Colon (tissue), 2 donors: ENCODE data around the gene GRIK1.

Experiments
- FAIRE-seq: peaks from 2 replicates; lab custom pipeline; 2012; peaks lifted over from hg19 to GRCh38; lab: Jason Lieb, UNC
- donor health status: control.
- donor health status: control.

Gene GRIK1

GRCh38 chr21:29827647-29828046 lies 112.1 kb downstream of the GRIK1 start:
- FAIRE-seq, result no peak

- FAIRE-seq, result no peak
Measured at GRCh38 chr21:29827236-29827635, 112.6 kb downstream of the GRIK1 start.

- no peak for FAIRE-seq
Measured at GRCh38 chr21:29826386-29826785, 113.4 kb downstream of the GRIK1 start.

- no peak for FAIRE-seq
Measured at GRCh38 chr21:29825936-29826335, 113.9 kb downstream of the GRIK1 start.

- no peak for FAIRE-seq
Measured at GRCh38 chr21:29825345-29825744, 114.5 kb downstream of the GRIK1 start.

GRCh38 chr21:29822064-29822463 lies 117.7 kb downstream of the GRIK1 start:
- FAIRE-seq, result no peak

- FAIRE-seq, result no peak
Measured at GRCh38 chr21:29821230-29821629, 118.6 kb downstream of the GRIK1 start.

GRCh38 chr21:29819675-29820326 lies 120.0 kb downstream of the GRIK1 start:
- no peak for FAIRE-seq

- FAIRE-seq, result no peak
Measured at GRCh38 chr21:29818383-29818921, 121.3 kb downstream of the GRIK1 start.

GRCh38 chr21:29817450-29817849 lies 122.3 kb downstream of the GRIK1 start:
- FAIRE-seq, result no peak

GRCh38 chr21:29812947-29813346 lies 126.8 kb downstream of the GRIK1 start:
- FAIRE-seq, result no peak

- no peak for FAIRE-seq
Measured at GRCh38 chr21:29810871-29811270, 128.9 kb downstream of the GRIK1 start.

GRCh38 chr21:29808153-29808552 lies 131.6 kb downstream of the GRIK1 start:
- FAIRE-seq, result no peak

- FAIRE-seq, result no peak
Measured at GRCh38 chr21:29805105-29805504, 134.7 kb downstream of the GRIK1 start.

GRCh38 chr21:29803191-29803590 lies 136.6 kb downstream of the GRIK1 start:
- FAIRE-seq, result no peak

GRCh38 chr21:29801122-29801521 lies 138.7 kb downstream of the GRIK1 start:
- no peak for FAIRE-seq

GRCh38 chr21:29800056-29800455 lies 139.7 kb downstream of the GRIK1 start:
- FAIRE-seq, result no peak

- FAIRE-seq, result no peak
Measured at GRCh38 chr21:29798840-29799239, 141.0 kb downstream of the GRIK1 start.

GRCh38 chr21:29797155-29797554 lies 142.6 kb downstream of the GRIK1 start:
- no peak for FAIRE-seq

- no peak for FAIRE-seq
Measured at GRCh38 chr21:29793712-29794111, 146.1 kb downstream of the GRIK1 start.

GRCh38 chr21:29789393-29789792 lies 150.4 kb downstream of the GRIK1 start:
- no peak for FAIRE-seq

- no peak for FAIRE-seq
Measured at GRCh38 chr21:29788752-29789151, 151.0 kb downstream of the GRIK1 start.

- no peak for FAIRE-seq
Measured at GRCh38 chr21:29787361-29787909, 152.4 kb downstream of the GRIK1 start.
